BJ (cell line): ENCODE data around the gene TCF3. TPM values are rescaled to one million over a fixed set of nuclear protein-coding genes. Genes with fewer than 3 reads are reported as not detected.

ENCODE experiments used
- CTCF ChIA-PET: fragments of 350-600 bp; formaldehyde crosslinking; extraction: SDS; loops from one replicate; lab custom pipeline; 2021; ENCODE audit warnings: antibody characterized with exemption, inconsistent platforms; lab: Yijun Ruan, JAX
- POLR2A ChIA-PET: fragments of 300-600 bp; sonication (Branson Sonifier 250); formaldehyde crosslinking; extraction: SDS; loops from one replicate; lab custom pipeline; 2021; ENCODE audit warnings: antibody characterized with exemption; lab: Charles Lee
- DNase-seq: peaks from one replicate; pipeline ENCODE4 v3.0.0-alpha.2; 2011; ENCODE audit warnings: low read depth
- H3K27me3 ChIP-seq: 2 replicates; pipeline ENCODE4 v1.6.0; 2011; ENCODE audit warnings: low read length; ENCODE audit not compliant: control insufficient read depth, insufficient read depth
- H3K36me3 ChIP-seq: 2 replicates; pipeline ENCODE4 v1.5.1; 2011; ENCODE audit warnings: low read length; ENCODE audit not compliant: control insufficient read depth, insufficient read depth
- H3K4me3 ChIP-seq: 2 replicates; pipeline ENCODE4 v1.5.1; 2011; ENCODE audit warnings: low read depth, mild to moderate bottlenecking, control low read depth, low read length
- polyA plus RNA-seq: library from polyadenylated mRNA; depleted of rRNA; stranded (reverse); fragments of >200 nt; gene quantifications from 2 replicates; pipeline ENCODE4 v1.2.3, GENCODE V29; 2011
- TF ChIP-seq, protein P1 (sequence below): IDR thresholded peaks from 2 replicates; pipeline ENCODE4 v1.5.1; 2011; ENCODE audit warnings: low read depth, mild to moderate bottlenecking, control low read depth, inconsistent platforms, low read length, moderate library complexity; ENCODE audit not compliant: insufficient read depth

The TCF3 gene
- polyA plus RNA-seq, 1 experiment: 49.8 TPM

DNA sequence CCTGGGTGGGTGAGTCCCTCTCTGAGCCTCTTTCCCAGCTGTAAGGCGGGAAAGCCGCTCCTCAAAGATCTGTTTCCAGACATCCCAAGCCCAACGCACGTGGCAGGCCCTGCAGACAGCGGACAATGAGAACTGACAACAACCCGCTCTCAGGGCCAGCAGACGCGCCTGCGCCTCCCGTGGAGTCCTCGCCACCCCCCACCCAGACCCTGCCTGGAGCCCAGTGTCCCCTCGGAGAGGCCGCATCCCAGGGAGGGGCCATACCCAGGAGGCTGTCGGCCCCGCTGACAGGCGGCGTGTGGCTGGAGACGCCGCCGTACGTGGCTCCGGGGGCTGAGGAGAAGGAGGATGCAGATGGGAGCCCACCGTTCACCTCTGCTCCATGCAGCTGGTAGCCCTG is 30.8 kb downstream of the TCF3 start:
- DNase-seq: no peak
- Histone ChIP-seq H3K27me3 (no peaks in the 10 kb centered on the region), H3K4me3 (no peak overlapping the region), H3K36me3 (peaks cover 38% of the 10 kb centered on the region)
- TF ChIP-seq, protein P1, sequence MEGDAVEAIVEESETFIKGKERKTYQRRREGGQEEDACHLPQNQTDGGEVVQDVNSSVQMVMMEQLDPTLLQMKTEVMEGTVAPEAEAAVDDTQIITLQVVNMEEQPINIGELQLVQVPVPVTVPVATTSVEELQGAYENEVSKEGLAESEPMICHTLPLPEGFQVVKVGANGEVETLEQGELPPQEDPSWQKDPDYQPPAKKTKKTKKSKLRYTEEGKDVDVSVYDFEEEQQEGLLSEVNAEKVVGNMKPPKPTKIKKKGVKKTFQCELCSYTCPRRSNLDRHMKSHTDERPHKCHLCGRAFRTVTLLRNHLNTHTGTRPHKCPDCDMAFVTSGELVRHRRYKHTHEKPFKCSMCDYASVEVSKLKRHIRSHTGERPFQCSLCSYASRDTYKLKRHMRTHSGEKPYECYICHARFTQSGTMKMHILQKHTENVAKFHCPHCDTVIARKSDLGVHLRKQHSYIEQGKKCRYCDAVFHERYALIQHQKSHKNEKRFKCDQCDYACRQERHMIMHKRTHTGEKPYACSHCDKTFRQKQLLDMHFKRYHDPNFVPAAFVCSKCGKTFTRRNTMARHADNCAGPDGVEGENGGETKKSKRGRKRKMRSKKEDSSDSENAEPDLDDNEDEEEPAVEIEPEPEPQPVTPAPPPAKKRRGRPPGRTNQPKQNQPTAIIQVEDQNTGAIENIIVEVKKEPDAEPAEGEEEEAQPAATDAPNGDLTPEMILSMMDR: no peak
- CTCF ChIA-PET: no interaction called here
- POLR2A ChIA-PET: no interaction called here

DNA sequence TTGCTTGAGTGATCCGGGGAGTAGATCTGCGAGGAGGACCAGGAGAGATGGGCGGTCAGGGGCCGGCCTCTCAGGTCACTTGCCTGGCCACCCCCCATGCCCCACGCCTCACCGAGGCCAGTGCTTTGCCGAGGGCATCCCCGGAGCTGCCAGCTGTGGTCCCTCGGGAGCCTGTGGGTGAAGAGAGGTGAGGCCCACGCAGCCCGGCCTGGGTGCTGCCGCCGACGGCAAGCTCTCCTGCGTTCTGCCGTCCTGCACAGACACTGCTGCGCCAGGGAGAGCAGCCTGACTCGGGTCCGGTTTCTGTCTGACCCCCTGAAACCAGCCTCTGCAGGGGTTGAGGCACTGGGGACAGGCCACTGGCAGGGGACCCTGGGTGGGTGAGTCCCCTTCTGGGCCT is 31.4 kb downstream of the TCF3 start:
- TF ChIP-seq, protein P1: no peak
- ChIA-PET POLR2A (no interaction called here), CTCF (no interaction called here)
- Histone ChIP-seq H3K4me3 (no peak overlapping the region), H3K27me3 (no peaks in the 10 kb centered on the region), H3K36me3 (peaks cover 36% of the 10 kb centered on the region)
- DNase-seq: no peak

DNA sequence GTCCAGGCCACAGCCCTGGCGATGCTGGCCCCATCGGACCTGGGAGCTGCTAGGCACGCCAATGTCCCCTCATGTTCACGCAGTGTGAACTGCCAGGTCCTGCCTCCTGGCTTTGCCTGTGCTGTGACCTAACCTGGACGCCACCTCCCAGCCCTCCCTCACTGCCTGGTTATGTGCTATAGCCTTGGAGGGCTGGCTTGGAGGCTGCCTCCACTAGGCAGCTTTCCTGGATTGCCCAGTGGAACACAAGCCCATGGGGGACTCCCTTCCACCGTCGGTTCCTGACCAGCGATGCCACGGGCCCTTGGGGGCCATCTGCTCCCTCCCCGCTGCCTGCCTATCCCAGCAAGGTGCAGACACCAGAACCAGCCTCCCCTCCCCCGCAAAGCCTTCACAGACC is 31.9 kb downstream of the TCF3 start:
- no peak for DNase-seq
- Histone ChIP-seq H3K4me3 (no peak overlapping the region), H3K36me3 (peaks cover 33% of the 10 kb centered on the region), H3K27me3 (no peaks in the 10 kb centered on the region)
- CTCF ChIA-PET: no interaction called here
- POLR2A ChIA-PET: no interaction called here
- TF ChIP-seq, protein P1: no peak

DNA sequence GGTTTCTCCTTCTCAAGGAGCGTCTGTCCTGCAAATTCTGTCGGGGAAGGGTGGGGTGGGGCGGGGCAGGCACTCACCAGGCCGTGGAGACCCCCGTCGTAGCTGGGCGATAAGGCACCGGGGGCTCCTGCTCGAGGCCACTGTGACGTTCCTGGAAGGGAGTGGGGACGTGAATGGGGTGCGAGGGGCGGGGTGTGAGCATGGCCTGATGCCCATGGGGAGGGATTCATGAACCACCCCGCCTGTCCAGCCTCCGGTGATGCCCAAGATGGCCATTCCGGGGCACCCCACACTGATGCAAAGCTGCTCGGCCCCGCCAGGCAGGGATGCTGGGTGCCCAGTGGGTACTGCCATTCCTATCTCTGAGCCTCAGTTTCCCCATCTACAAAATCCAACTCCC is 32.7 kb downstream of the TCF3 start:
- no peak for DNase-seq
- no peak overlapping the region for H3K4me3 ChIP-seq
- H3K36me3 ChIP-seq: peaks cover 34% of the 10 kb centered on the region
- no peaks in the 10 kb centered on the region for H3K27me3 ChIP-seq
- CTCF ChIA-PET: interaction anchor here (1.1 kb wide), 1 partner anchor 13 kb away, joined by 3 read pairs; no protein-coding TSS in a partner anchor
- POLR2A ChIA-PET: no interaction called here
- TF ChIP-seq, protein P1: no peak

DNA sequence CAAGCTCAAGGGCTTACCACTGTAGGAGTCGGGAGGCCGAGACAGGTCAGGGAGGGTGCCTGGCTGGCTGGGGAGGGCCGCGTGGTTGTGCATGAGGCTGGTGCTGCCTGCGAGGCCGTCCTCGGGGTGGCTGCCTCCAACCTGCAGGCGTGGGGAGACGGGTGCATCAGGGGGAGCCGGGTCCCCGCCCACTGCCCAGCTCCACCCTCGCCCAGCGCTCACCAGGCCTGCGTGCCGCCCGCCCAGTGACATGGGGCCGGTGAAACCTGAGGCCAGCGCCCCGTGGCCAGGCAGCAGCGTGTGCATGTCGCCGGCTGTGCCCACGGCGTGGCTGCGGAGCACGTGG is 33.3 kb downstream of the TCF3 start:
- CTCF ChIA-PET: interaction anchor here (1.1 kb wide), 1 partner anchor 12 kb away, joined by 3 read pairs; no protein-coding TSS in a partner anchor
- Histone ChIP-seq H3K27me3 (no peaks in the 10 kb centered on the region), H3K4me3 (no peak overlapping the region), H3K36me3 (peaks cover 38% of the 10 kb centered on the region)
- POLR2A ChIA-PET: no interaction called here
- no peak for DNase-seq
- TF ChIP-seq, protein P1: no peak
